Measurements from ENCODE around the gene EIF5A. TPM values are rescaled to one million over a fixed set of nuclear protein-coding genes. Genes with fewer than 3 reads are reported as not detected.

The EIF5A gene
- total and polyA plus RNA-seq, 2 donors (not counting 3 experiments of a cell fraction or from before 2014, with no cell fraction given), result 650 to 859 TPM

DNA sequence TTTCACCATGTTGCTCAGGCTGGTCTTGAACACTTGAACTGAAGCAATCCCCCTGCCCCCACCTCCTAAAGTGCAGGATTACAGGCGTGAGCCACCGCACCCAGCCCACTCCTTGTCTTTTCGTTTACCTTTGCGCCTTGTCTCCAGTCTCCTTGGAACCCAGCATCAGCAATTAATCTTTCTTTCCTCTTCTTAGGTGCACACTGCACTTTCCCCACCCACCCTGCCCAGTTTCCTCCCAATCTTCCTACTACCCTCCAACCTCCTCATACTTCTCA lies 43.7 kb upstream of the EIF5A start:
- TF ChIP-seq GATA2 (IDR thresholded peaks at IDR 0.05; ENCODE audit: insufficient read depth, insufficient read length, low read depth, low read length) (no peak), MYC (IDR thresholded peaks at IDR 0.05; ENCODE audit: low read depth, low read length) (no peak), POLR2A (IDR thresholded peaks at IDR 0.05; ENCODE audit: low read depth, low read length) (no peak), EZH2 (IDR thresholded peaks at IDR 0.05; ENCODE audit: borderline replicate concordance, low read depth, low read length, severe bottlenecking) (no peak), JUN (IDR thresholded peaks at IDR 0.05; ENCODE audit: borderline replicate concordance, insufficient read depth, insufficient read length, low read depth) (no peak), POLR2AphosphoS5 (IDR thresholded peaks at IDR 0.05; ENCODE audit: insufficient read depth, low read depth, low read length) (no peak), FOS (IDR thresholded peaks at IDR 0.05; ENCODE audit: borderline replicate concordance, insufficient read depth, low read length) (no peak)
- TF ChIP-seq, protein P1, sequence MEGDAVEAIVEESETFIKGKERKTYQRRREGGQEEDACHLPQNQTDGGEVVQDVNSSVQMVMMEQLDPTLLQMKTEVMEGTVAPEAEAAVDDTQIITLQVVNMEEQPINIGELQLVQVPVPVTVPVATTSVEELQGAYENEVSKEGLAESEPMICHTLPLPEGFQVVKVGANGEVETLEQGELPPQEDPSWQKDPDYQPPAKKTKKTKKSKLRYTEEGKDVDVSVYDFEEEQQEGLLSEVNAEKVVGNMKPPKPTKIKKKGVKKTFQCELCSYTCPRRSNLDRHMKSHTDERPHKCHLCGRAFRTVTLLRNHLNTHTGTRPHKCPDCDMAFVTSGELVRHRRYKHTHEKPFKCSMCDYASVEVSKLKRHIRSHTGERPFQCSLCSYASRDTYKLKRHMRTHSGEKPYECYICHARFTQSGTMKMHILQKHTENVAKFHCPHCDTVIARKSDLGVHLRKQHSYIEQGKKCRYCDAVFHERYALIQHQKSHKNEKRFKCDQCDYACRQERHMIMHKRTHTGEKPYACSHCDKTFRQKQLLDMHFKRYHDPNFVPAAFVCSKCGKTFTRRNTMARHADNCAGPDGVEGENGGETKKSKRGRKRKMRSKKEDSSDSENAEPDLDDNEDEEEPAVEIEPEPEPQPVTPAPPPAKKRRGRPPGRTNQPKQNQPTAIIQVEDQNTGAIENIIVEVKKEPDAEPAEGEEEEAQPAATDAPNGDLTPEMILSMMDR (IDR thresholded peaks at IDR 0.05; ENCODE audit: extremely low read depth in 1 of 2, insufficient read depth in 1 of 2, low read depth in 1 of 2, low read length in 2 of 2), result no peak
- TF ChIP-seq, protein P2, sequence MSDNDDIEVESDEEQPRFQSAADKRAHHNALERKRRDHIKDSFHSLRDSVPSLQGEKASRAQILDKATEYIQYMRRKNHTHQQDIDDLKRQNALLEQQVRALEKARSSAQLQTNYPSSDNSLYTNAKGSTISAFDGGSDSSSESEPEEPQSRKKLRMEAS (IDR thresholded peaks at IDR 0.05; ENCODE audit: insufficient read depth, insufficient read length), result no peak
- POLR2A ChIA-PET, result interaction anchor here (0.6 kb wide), 1 partner anchor 668 kb away, joined by 9 read pairs; no protein-coding TSS in a partner anchor
- no peaks in the 10 kb centered on the region for H3K9me1 ChIP-seq (replicated peaks; ENCODE audit: control insufficient read depth, extremely low read depth, insufficient read depth, low read length)
- no peaks in the 10 kb centered on the region for H3K79me2 ChIP-seq (ENCODE audit: control insufficient read depth, insufficient read depth, low read length)
- no peak overlapping the region for H2AFZ ChIP-seq (ENCODE audit: low read depth, low read length)
- CTCF ChIA-PET, result interaction anchor here (0.6 to 1.6 kb wide), 4 partner anchors 12 to 93 kb away, joined by 3 to 4 read pairs (median 4); no protein-coding TSS in a partner anchor
- no peak overlapping the region for H3K4me3 ChIP-seq (replicated peaks in 1 of 3; ENCODE audit: insufficient read depth in 1 of 3, low read depth in 1 of 3, low read length in 3 of 3)
- H3K4me1 ChIP-seq (ENCODE audit: control insufficient read depth, extremely low read depth, insufficient read depth, low read length), result peaks cover 26% of the 10 kb centered on the region
- H3K36me3 ChIP-seq (ENCODE audit: control insufficient read depth in 2 of 2, extremely low read depth in 1 of 2, insufficient read depth in 2 of 2, low read length in 2 of 2), result peaks cover 0 to 3% of the 10 kb centered on the region in 2 experiments
- H3K27ac ChIP-seq (ENCODE audit: insufficient read depth, low read depth, low read length), result no peak overlapping the region
- H4K20me1 ChIP-seq (replicated peaks; ENCODE audit: control insufficient read depth, extremely low read depth, insufficient read depth, low read length), result no peaks in the 10 kb centered on the region
- no peaks in the 10 kb centered on the region for H3K9me3 ChIP-seq (replicated peaks; ENCODE audit: control insufficient read depth, insufficient read depth, low read length)
- H3K4me2 ChIP-seq (ENCODE audit: insufficient read depth, low read length), result no peak overlapping the region
- no TSS peak for BruUV-seq (replicated peaks)
- H3K27me3 ChIP-seq (ENCODE audit: control insufficient read depth in 2 of 2, insufficient read depth in 2 of 2, low read length in 2 of 2), result no peaks in the 10 kb centered on the region
- dilution Hi-C loops (cut with MboI; ENCODE audit: extremely low pct_ligation_motif_present, low sequenced_read_pairs) (no loop called here), intact Hi-C loops (cut with micrococcal nuclease) (no loop called here)
- FAIRE-seq (no peak), DNase-seq (ENCODE audit: low read depth, low spot score) (no peak)
- no peak overlapping the region for H3K9ac ChIP-seq (replicated peaks; ENCODE audit: extremely low read depth, insufficient read depth, low read length)

Data from endothelial cell of umbilical vein (primary cell).